HG02678 (cell line): ENCODE data around the gene C3orf85.
"Not testable (repeated sequence)": the region's sequence is repeated elsewhere in the genome, so short reads cannot be mapped to it uniquely, and the experiment has no call there.

Source experiments
- ATAC-seq: cut with Tn5 transposase; IDR thresholded peaks from one replicate; pipeline ENCODE4 v1.9.1; 2021; ENCODE audit warnings: mild to moderate bottlenecking, moderate library complexity; ENCODE audit not compliant: unreplicated experiment

The C3orf85 gene, protein sequence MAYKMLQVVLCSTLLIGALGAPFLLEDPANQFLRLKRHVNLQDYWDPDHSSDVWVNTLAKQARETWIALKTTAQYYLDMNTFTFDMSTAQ

GRCh38 chr3:109136523-109136922, at the start of gene C3orf85:
TSS of gene C3orf85 (plus strand) at chr3:109136719. CDS start at chr3:109136848, 129 bp downstream.
- ATAC-seq: no peak

- no peak for ATAC-seq
These were observed 47.3 kb upstream of the C3orf85 start for GRCh38 chr3:109089265-109089664.

GRCh38 chr3:109091846-109092245, 44.7 kb upstream of the C3orf85 start:
- ATAC-seq: no peak

GRCh38 chr3:109093561-109093960, 43.0 kb upstream of the C3orf85 start:
- no peak for ATAC-seq

DNA sequence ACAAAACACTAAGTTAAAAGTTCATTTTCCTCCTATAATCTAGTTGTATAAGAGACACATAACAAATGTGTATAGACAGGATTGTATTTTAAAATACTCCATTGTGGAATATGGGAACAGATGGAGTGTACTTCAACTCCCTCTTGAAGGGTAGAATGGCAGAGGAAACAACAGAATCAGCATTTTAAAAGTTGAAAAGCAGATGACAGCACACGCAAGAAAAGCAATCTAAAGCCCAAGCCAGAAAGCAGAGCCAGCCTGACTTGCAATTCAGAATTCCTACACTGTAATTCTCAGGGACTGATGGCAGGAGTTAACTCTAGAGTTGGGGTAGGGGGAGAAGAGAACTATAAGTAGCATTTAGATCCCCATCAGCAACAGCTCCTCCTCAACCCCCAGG, 41.4 kb upstream of the C3orf85 start:
- ATAC-seq: no peak

DNA sequence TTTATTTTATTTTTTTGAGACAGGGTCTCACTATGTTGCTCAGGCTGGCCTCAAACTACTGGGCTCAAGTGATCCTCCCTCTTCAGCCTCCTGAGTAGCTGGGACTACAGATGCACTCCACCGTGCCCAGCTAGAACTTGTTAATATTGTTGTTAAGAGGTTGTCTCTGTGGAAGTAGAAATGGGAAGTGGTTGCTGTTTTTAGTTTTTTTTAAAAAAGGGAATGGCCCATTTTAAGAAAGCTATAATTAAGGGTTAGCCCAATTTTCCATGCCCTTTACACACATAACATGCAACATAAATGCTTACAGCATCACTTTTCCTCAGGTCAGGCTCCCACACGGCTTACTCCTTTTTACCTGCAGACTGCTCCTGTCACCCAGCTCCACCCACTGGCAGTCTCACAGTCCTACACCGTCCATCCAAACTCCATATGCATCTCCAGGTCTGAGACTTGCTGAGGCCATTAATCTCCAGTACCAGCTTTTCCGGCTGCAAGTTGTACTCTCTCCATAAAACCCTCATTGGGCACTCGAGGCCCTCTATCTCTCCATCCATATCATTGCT, 38.4 kb upstream of the C3orf85 start:
- no peak for ATAC-seq

GRCh38 chr3:109109574-109109973, 26.9 kb upstream of the C3orf85 start:
- no peak for ATAC-seq

DNA sequence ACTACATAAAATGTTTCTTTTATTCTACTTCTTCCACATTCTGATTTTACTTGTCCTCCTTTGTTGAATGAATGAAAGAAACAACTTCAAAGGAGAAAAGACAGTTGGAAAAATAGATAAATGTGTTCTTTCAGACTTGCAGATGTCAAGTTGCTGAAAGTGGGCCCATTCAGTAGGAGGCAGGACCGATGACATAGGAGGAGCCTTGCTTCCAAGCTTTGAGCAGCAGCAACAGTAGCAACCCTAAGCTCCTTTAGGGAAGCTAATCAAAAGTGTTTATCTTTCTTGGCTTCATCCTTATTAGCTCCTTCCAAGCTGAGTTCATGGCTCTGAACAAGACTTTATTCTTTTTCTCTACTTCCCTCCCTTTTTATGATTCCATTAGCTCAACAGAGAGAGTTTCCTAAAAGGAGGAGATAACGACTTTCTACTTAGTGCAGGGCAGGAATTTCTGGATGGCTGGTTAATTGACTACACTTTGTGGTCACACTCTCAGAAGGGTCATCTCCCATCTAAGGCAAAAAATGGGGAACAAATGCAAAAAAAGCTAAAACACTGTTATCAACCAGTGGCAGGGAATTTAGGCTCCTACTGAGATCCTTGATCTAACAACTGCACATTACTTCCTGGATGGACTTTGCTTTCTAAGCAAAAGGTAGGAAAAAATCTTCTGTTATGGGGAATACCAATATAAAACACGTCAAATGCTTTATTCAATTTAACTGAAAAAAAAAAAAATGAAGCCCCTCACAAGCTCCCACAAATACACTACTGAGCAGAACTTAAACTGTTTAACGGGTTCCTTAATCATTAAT, 23.4 kb upstream of the C3orf85 start:
- no peak for ATAC-seq

GRCh38 chr3:109114746-109115145, 21.8 kb upstream of the C3orf85 start:
- ATAC-seq: no peak

DNA sequence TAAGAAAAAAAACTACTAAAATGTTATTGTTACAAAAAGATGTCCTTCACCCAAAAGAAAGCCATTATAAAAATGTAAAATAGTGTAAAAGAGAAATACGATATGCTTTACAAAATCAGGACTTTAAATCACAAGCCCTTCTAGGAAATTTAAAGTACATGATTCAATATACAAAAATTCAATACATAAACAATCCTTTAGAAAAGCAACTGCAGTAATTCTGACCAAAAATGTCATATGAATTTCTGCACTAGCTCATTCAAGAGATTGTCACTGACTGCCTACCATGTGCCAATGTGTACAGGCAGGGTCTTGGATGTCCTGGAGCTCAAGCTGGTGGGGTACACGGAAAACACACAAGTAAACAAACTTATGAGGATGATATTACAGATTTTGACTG, 21.1 kb upstream of the C3orf85 start:
- no peak for ATAC-seq

DNA sequence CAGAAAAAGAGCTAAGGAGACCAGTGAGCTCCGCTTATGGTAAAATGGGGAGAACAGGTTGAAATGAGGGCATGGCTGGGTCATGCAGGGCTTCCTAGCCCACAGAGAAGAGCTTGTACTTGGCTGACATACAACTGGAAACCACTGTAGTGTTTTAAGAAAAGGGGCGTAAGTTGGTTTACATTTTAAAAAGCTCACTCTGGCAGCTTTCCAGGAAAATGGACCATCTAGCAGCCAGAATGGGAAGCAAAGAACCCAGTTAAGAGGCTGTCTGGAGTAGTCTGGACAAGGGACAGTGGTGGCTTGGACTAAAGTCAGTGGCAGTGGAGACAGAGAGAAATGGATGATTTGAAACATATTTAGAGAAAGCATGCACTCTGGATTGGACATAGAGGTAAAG, 20.5 kb upstream of the C3orf85 start:
- ATAC-seq: no peak

DNA sequence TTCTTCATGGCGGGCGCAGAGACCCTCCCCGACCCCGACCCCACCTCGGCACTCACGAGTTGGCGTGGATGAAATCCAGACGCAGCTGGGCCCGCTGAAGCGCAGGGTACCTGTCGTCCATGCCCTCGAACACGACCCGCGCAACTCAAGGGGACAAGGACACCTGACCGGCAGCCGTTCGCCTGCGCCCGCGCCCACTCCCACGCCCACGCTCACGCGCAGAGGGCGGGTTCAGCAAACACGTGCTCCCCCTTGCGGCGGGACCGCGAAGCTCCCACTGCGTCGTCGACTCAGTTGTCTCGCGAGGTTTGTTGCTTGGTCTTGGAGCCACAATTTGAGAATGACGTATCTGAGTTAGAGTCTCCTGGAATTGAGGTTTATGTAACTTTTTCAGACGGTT, 18.6 kb upstream of the C3orf85 start, which contains the start of gene MORC1:
Gene MORC1, minus strand, starts transcription at position 196 of the 400 bp plus-strand sequence. Its CDS starts 75 bp downstream, at position 121.
- ATAC-seq: no peak

DNA sequence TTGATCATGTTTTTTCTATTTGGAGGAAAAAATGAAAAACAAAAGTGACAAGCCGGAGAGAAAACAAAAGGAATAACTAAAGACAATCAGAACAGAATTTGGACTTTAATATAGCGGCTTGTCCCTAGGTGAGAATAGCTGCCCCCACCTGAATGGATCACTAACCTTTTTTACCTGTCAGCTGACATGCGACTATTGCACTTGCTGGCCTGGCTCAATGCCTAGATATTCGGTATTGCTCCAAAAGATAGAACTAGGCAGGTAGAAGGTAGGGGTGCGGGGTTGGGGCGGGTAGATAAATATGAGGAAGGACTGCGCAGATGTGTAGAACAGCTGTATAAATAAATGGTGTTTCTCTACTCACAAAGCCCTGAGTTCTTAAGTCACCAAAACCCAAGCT, 17.9 kb upstream of the C3orf85 start:
- ATAC-seq: no peak

GRCh38 chr3:109122690-109123089, 13.8 kb upstream of the C3orf85 start:
- ATAC-seq: no peak

DNA sequence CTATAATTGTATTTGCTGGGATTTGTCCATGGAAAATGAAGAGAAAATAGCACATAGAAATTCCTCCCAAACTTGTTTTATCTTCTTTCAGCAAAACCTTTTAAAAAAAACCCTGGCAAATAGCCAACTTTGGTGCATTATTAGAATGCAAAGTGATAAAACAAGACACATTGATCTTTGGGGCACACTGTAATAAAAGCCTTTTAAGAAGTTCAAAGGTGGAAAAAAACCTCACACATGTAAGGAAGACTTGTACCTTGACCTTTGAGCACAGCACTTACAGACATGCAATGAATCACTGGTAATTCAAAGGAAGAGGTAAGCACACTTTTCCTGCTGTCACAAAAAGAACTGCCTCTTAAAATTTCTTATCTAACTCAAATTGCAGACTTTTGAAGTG, 10.6 kb upstream of the C3orf85 start:
- ATAC-seq: no peak

DNA sequence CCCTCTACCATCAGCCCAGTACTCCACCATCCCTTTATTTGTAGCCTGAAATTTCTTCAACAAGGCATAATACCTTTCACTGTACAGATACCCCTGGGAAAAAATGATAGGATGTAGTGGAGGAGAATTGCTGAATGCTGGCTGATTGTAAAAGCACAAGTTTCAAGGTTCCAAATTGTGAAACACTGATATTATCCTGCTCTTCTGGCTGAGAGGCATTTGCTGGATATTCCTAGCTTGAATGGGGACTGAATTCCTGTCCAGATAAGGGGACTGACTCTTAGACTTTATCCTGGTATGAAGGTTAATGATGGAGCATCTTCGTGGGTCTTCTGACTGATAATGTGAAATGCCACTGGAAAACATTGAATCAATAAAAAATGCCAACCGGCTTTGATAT, 9.0 kb upstream of the C3orf85 start:
- no peak for ATAC-seq

GRCh38 chr3:109131276-109131675, 5.2 kb upstream of the C3orf85 start:
- no peak for ATAC-seq

- no peak for ATAC-seq
These were observed 3.6 kb upstream of the C3orf85 start for GRCh38 chr3:109132801-109133473.

DNA sequence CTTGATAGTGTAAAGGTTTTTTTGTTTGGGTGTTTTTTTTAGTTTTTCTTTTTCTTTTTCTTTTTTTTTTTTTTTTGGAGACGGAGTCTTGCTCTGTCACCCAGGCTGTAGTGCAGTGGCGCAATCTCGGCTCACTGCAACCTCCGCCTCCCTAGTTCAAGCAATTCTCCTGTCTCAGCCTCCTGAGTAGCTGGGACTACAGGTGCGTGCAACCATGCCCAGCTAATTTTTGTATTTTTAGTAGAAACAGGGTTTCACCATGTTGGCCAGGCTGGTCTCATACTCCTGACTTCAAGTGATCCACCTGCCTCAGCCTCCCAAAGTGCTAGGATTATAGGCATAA, 3.1 kb upstream of the C3orf85 start:
- ATAC-seq: not testable (repeated sequence)

DNA sequence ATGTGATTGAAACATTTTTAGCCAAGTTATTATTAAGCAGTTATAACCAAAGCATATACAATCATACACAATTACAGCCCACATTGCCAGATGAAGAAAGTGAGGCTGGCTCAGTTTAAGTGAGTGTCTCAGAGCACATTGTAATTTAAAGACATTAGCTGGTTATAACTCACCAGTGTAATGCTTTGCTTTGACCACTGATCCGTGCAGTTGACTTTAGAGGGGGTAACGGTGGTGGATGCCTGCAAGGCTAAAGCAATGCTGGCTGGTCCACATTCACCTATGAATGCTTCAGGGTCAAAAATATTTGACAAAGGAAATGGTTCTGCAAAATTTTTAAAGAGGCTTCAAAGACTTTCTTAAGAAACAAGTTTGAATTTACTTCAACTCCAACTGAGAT, 1.2 kb downstream of the C3orf85 start:
- ATAC-seq: no peak

DNA sequence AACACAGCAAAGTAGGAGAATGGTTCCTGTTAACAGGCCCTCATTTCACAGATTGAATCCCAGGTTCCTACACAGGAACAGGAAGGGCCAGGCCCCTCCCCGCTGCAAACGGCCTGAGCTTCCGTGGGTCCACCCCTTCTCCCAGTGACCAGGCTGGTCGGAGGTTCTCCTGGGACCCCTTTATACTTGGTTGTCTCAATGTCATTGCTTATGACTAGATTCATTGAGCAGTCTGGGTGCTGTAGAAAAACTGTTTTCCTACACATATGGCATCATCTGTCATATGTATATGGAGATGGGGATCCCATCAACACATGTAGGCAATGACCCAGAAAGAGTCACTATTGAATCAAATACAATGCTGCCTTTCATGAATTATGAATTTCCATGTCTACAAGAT, 3.8 kb downstream of the C3orf85 start:
- ATAC-seq: no peak

DNA sequence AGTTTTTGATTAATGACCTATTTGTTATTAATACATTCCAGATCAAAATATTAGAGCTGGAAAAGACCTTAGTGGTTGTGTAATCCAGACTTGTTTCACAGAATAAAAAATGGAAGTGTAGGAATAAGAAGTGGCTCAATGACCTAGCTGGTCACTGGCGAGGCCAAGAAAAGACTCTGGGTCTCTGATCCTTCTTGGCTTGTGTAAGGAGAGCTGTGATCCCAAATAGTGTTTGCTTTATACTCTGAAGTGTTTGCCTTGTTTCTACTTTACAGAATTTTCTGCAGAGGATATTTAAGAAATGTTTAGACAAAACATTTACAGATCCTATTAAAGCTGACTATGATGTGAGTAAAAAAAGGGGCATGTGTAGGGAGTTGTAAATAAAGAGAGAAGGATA, 7.1 kb downstream of the C3orf85 start:
- ATAC-seq: no peak
